ENCODE results near the gene SDC3.
A peak's percentile ranks its signal among the peaks of the same experiment; 100 is the strongest.
"Not testable (repeated sequence)": the region's sequence is repeated elsewhere in the genome, so short reads cannot be mapped to it uniquely, and the experiment has no call there.

The SDC3 gene

GRCh38 chr1:30936541-30937171, 28.1 kb upstream of the SDC3 start:
- DNase-seq (ENCODE audit: low read depth): no peak
- H3K4me3 ChIP-seq (ENCODE audit: control insufficient read depth, low read depth, low read length): no peak overlapping the region
- TF ChIP-seq CTCF (IDR thresholded peaks at IDR 0.05; ENCODE audit: control insufficient read depth, insufficient read depth, low read depth, low read length, missing control alignments): no peak

- H3K4me3 ChIP-seq (ENCODE audit: control insufficient read depth, low read depth, low read length): not testable (repeated sequence)
These were observed 27.2 kb upstream of the SDC3 start for GRCh38 chr1:30935758-30936157.

GRCh38 chr1:30934613-30935012, 26.1 kb upstream of the SDC3 start:
- no peak for TF ChIP-seq CTCF (IDR thresholded peaks at IDR 0.05; ENCODE audit: control insufficient read depth, insufficient read depth, low read depth, low read length, missing control alignments)
- DNase-seq (ENCODE audit: low read depth): no peak
- no peak overlapping the region for H3K4me3 ChIP-seq (ENCODE audit: control insufficient read depth, low read depth, low read length)

More at GRCh38 chr1:30935758-30936157, 27.2 kb upstream of the SDC3 start:
- DNase-seq (ENCODE audit: low read depth): not testable (repeated sequence)

GRCh38 chr1:30933874-30934252, 25.3 kb upstream of the SDC3 start:
- DNase-seq (ENCODE audit: low read depth): no peak
- no peak for TF ChIP-seq CTCF (IDR thresholded peaks at IDR 0.05; ENCODE audit: control insufficient read depth, insufficient read depth, low read depth, low read length, missing control alignments)
- no peak overlapping the region for H3K4me3 ChIP-seq (ENCODE audit: control insufficient read depth, low read depth, low read length)

GRCh38 chr1:30930631-30931173, 22.1 kb upstream of the SDC3 start:
- DNase-seq (ENCODE audit: low read depth): no peak
- H3K4me3 ChIP-seq (ENCODE audit: control insufficient read depth, low read depth, low read length): no peak overlapping the region
- TF ChIP-seq CTCF (IDR thresholded peaks at IDR 0.05; ENCODE audit: control insufficient read depth, insufficient read depth, low read depth, low read length, missing control alignments): no peak

- DNase-seq (ENCODE audit: low read depth): no peak
- H3K4me3 ChIP-seq (ENCODE audit: control insufficient read depth, low read depth, low read length): no peak overlapping the region
- TF ChIP-seq CTCF (IDR thresholded peaks at IDR 0.05; ENCODE audit: control insufficient read depth, insufficient read depth, low read depth, low read length, missing control alignments): no peak
These were observed 21.5 kb upstream of the SDC3 start for GRCh38 chr1:30929944-30930525.

GRCh38 chr1:30929135-30929889, 20.8 kb upstream of the SDC3 start:
- no peak for DNase-seq (ENCODE audit: low read depth)
- no peak overlapping the region for H3K4me3 ChIP-seq (ENCODE audit: control insufficient read depth, low read depth, low read length)
- TF ChIP-seq CTCF (IDR thresholded peaks at IDR 0.05; ENCODE audit: control insufficient read depth, insufficient read depth, low read depth, low read length, missing control alignments): peak; percentile 77

Measured in AG09309 (cell line).